Esophagus muscularis mucosa (tissue), 4 donors: Measurements from ENCODE around the gene FAM177B.

Source experiments
- CTCF ChIP-seq, 3 experiments: fragments of 200-600 bp in 2 of 3; fragments of 450-650 bp in 1 of 3; sonication (generic) in 2 of 3; IDR thresholded peaks; one replicate each; pipeline ENCODE4 v1.5.1; 2017 to 2019; ENCODE audit warnings: antibody characterized with exemption in 3 of 3, mild to moderate bottlenecking in 2 of 3, moderate library complexity in 1 of 3
- EP300 ChIP-seq: sonication (generic); formaldehyde crosslinking; IDR thresholded peaks from one replicate; pipeline ENCODE4 v1.6.1; 2017; ENCODE audit warnings: antibody characterized with exemption
- POLR2A ChIP-seq: fragments of 450-650 bp; IDR thresholded peaks from one replicate; pipeline ENCODE4 v1.6.1; 2017; ENCODE audit warnings: antibody characterized with exemption, moderate library complexity, mild to moderate bottlenecking, low read depth
- POLR2AphosphoS5 ChIP-seq, 2 donors: sonication (generic); formaldehyde crosslinking; IDR thresholded peaks; one replicate each; pipeline ENCODE4 v1.6.1; 2017; ENCODE audit warnings: antibody characterized with exemption in 2 of 2

- TF ChIP-seq CTCF (IDR thresholded peaks at IDR 0.05) (no peak), EP300 (no peak), POLR2AphosphoS5 (IDR thresholded peaks at IDR 0.05) (no peak), POLR2A (no peak)
These were observed 46.0 kb downstream of the FAM177B start for GRCh38 chr1:222783051-222783450.
